HUES48 (cell line): ENCODE measurements around the gene PXK.
"Not testable (repeated sequence)": the region's sequence is repeated elsewhere in the genome, so short reads cannot be mapped to it uniquely, and the experiment has no call there.

ENCODE experiments used
- H3K27ac ChIP-seq: one replicate; pipeline ENCODE4 v1.7.0; 2013; ENCODE audit warnings: low read depth, low read length, inconsistent platforms
- H3K27me3 ChIP-seq: 2 replicates; pipeline ENCODE4 v1.6.1; 2013; ENCODE audit warnings: mild to moderate bottlenecking, low read length; ENCODE audit not compliant: control insufficient read depth, insufficient read depth
- H3K36me3 ChIP-seq: 2 replicates; pipeline ENCODE4 v1.6.1; 2013; ENCODE audit warnings: low read length; ENCODE audit not compliant: control insufficient read depth, insufficient read depth
- H3K4me1 ChIP-seq: 2 replicates; pipeline ENCODE4 v1.6.1; 2013; ENCODE audit warnings: mild to moderate bottlenecking, low read length; ENCODE audit not compliant: control insufficient read depth, insufficient read depth
- H3K4me3 ChIP-seq: 2 replicates; pipeline ENCODE4 v1.5.1; 2013; ENCODE audit warnings: mild to moderate bottlenecking, low read depth, low read length
- H3K9ac ChIP-seq: 2 replicates; pipeline ENCODE4 v1.6.1; 2013; ENCODE audit warnings: mild to moderate bottlenecking, low read depth, low read length, moderate library complexity
- H3K9me3 ChIP-seq: 2 replicates; pipeline ENCODE4 v1.6.1; 2013; ENCODE audit warnings: low read length; ENCODE audit not compliant: control insufficient read depth, insufficient read depth

PXK gene

GRCh38 chr3:58334506-58334884 is 1.8 kb downstream of the PXK start:
- no peaks in the 10 kb centered on the region for H3K9me3 ChIP-seq
- no peak overlapping the region for H3K9ac ChIP-seq
- peaks cover 19% of the 10 kb centered on the region; the same call in 1 of the 2 replicates for H3K4me1 ChIP-seq
- H3K27ac ChIP-seq = no peak overlapping the region
- no peak overlapping the region for H3K4me3 ChIP-seq
- no peaks in the 10 kb centered on the region for H3K36me3 ChIP-seq
- H3K27me3 ChIP-seq = peaks cover 21% of the 10 kb centered on the region

GRCh38 chr3:58335652-58335947 is 2.9 kb downstream of the PXK start:
- no peak overlapping the region for H3K9ac ChIP-seq
- H3K9me3 ChIP-seq = no peaks in the 10 kb centered on the region
- H3K4me1 ChIP-seq = peaks cover 19% of the 10 kb centered on the region; the same call in 1 of the 2 replicates
- no peaks in the 10 kb centered on the region for H3K36me3 ChIP-seq
- no peak overlapping the region for H3K4me3 ChIP-seq
- peaks cover 21% of the 10 kb centered on the region for H3K27me3 ChIP-seq
- H3K27ac ChIP-seq = no peak overlapping the region

DNA sequence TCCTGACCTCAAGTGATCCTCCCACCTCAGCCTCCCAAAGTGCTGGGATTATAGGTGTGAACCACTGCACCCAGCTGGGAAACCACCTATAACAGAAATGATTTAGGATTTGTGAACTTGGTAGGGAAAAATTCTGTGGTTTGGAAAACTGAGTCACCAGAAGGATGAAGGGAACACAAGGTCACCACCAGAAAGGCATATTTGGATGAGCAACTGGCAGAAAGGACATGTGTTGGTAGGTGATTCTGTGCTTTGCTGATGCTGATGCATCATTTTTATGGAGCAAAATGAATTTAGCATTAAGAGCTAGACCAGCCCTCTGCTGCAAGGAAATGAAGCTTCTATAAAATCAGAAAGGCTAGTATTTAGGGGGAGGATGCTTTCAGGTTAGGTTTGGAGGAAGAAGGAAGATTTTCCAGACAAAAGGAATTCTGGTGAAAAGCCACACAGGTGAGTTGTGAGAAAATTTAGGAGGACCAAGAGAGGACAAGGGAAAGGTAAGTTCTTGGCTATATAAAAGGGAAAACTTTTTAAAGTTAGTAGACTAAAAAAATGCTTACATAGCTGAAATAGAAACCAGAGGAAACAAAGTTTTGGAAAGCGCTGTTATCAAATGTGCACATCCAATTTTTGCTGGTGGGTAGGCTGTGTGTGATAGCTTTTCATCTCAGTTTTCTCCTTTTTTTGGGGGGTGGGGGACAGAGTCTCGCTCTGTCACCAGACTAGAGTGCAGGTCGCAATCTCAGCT is 3.6 kb downstream of the PXK start:
- Histone ChIP-seq H3K9me3 (no peaks in the 10 kb centered on the region), H3K9ac (no peak overlapping the region), H3K36me3 (no peaks in the 10 kb centered on the region), H3K27me3 (peaks cover 21% of the 10 kb centered on the region), H3K27ac (no peak overlapping the region), H3K4me1 (peaks cover 19% of the 10 kb centered on the region; the same call in 1 of the 2 replicates), H3K4me3 (no peak overlapping the region)

GRCh38 chr3:58337190-58337589 is 4.5 kb downstream of the PXK start:
- Histone ChIP-seq H3K9me3 (no peaks in the 10 kb centered on the region), H3K36me3 (no peaks in the 10 kb centered on the region), H3K27ac (no peak overlapping the region), H3K4me3 (no peak overlapping the region), H3K4me1 (peaks cover 17% of the 10 kb centered on the region; the same call in 1 of the 2 replicates), H3K9ac (no peak overlapping the region), H3K27me3 (peaks cover 14% of the 10 kb centered on the region)

GRCh38 chr3:58339146-58339545 is 6.5 kb downstream of the PXK start:
- H3K27me3 ChIP-seq, H3K27ac ChIP-seq, H3K9ac ChIP-seq, H3K36me3 ChIP-seq, H3K4me1 ChIP-seq, H3K4me3 ChIP-seq, H3K9me3 ChIP-seq: not testable (repeated sequence)

- Histone ChIP-seq H3K9me3 (no peaks in the 10 kb centered on the region), H3K27ac (no peak overlapping the region), H3K36me3 (no peaks in the 10 kb centered on the region), H3K4me3 (no peak overlapping the region), H3K4me1 (no peaks in the 10 kb centered on the region), H3K27me3 (no peaks in the 10 kb centered on the region), H3K9ac (no peak overlapping the region)
Observed at GRCh38 chr3:58340594-58341244, 8.0 kb downstream of the PXK start.

GRCh38 chr3:58341376-58341775 is 8.7 kb downstream of the PXK start:
- Histone ChIP-seq H3K36me3 (no peaks in the 10 kb centered on the region), H3K9me3 (no peaks in the 10 kb centered on the region), H3K27ac (no peak overlapping the region), H3K4me3 (no peak overlapping the region), H3K9ac (no peak overlapping the region), H3K27me3 (no peaks in the 10 kb centered on the region), H3K4me1 (no peaks in the 10 kb centered on the region)

DNA sequence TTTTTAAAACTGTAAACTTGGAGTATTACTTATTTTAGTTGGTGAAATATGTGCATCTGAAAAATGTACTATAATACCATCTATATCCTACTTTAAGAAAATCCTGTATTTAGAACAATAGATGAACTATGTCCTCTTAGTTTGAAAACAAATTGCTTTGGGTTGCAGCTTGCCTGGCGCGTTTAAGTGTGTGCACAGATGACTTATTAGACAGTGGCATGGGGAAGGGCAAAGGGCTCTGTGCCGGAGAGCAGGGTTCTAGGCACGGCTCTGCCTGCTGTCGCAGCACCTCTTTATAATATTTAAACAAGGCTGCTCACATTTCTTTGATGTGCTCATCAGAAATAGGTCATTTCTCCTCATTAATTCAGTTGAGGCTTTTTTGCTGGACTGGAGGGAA is 10.0 kb downstream of the PXK start:
- Histone ChIP-seq H3K36me3 (no peaks in the 10 kb centered on the region), H3K9me3 (no peaks in the 10 kb centered on the region), H3K9ac (no peak overlapping the region), H3K4me1 (no peaks in the 10 kb centered on the region), H3K27me3 (no peaks in the 10 kb centered on the region), H3K27ac (no peak overlapping the region), H3K4me3 (no peak overlapping the region)

DNA sequence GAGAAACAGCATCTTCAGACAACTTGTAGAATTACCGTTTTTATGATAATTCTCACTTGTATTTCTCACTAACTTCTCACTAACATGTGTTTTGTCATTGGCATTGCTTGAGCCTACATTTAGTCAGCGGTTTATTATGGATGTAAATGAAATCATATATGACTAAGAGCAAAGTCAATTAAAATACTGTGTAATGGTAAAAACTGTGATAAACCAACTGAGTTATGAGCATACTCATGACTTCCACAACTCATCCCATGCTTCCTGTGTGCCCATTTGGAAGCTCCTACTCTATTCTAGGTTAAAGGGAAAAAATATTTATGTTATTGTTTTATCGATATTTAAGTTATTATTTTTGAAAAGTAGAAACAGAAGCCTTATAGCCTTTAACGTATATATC is 12.8 kb downstream of the PXK start:
- H3K4me1 ChIP-seq = no peaks in the 10 kb centered on the region
- no peaks in the 10 kb centered on the region for H3K9me3 ChIP-seq
- no peaks in the 10 kb centered on the region for H3K27me3 ChIP-seq
- H3K9ac ChIP-seq = no peak overlapping the region
- H3K36me3 ChIP-seq = no peaks in the 10 kb centered on the region
- no peak overlapping the region for H3K4me3 ChIP-seq
- no peak overlapping the region for H3K27ac ChIP-seq

GRCh38 chr3:58346368-58346767 is 13.7 kb downstream of the PXK start:
- Histone ChIP-seq H3K4me3 (no peak overlapping the region), H3K27me3 (no peaks in the 10 kb centered on the region), H3K4me1 (no peaks in the 10 kb centered on the region), H3K27ac (no peak overlapping the region), H3K9ac (no peak overlapping the region), H3K9me3 (no peaks in the 10 kb centered on the region), H3K36me3 (no peaks in the 10 kb centered on the region)

GRCh38 chr3:58347984-58348383 is 15.3 kb downstream of the PXK start:
- Histone ChIP-seq H3K27ac (no peak overlapping the region), H3K4me1 (0 out of 2 replicates have a peak, but pooled peaks cover 4% of the 10 kb centered on the region), H3K36me3 (no peaks in the 10 kb centered on the region), H3K4me3 (no peak overlapping the region), H3K27me3 (no peaks in the 10 kb centered on the region), H3K9me3 (no peaks in the 10 kb centered on the region), H3K9ac (no peak overlapping the region)
